Fibroblast of lung (primary cell): ENCODE results near the gene FGF22.

Source experiments
- CTCF ChIP-seq, 2 donors: IDR thresholded peaks in 1 of 2; conservative IDR thresholded peaks in 1 of 2; 1 replicate in 1 of 2; 2 replicates in 1 of 2; pipeline ENCODE4 v1.5.1; 2011 to 2012; ENCODE audit warnings: low read length in 2 of 2, control low read depth in 1 of 2, inconsistent platforms in 1 of 2, low read depth in 1 of 2, mild to moderate bottlenecking in 1 of 2
- EZH2 ChIP-seq: IDR thresholded peaks from 2 replicates; pipeline ENCODE4 v1.5.1; 2012; ENCODE audit warnings: low read length, control low read depth, mild to moderate bottlenecking; ENCODE audit errors: missing control alignments

GRCh38 chr19:633068-633785, 6.5 kb upstream of the FGF22 start, which contains the start of gene POLRMT:
- TF ChIP-seq CTCF (conservative IDR thresholded peaks at IDR 0.05 in 1 of 2, IDR thresholded peaks at IDR 0.05 in 1 of 2; ENCODE audit: low read depth in 1 of 2, low read length in 2 of 2) (no peak), EZH2 (no peak)
